Type B pancreatic cell (in vitro differentiated cells): ENCODE results near the gene CHCHD1. TPM values are rescaled to one million over a fixed set of nuclear protein-coding genes. Genes with fewer than 3 reads are reported as not detected.
"Not testable (repeated sequence)": the region's sequence is repeated elsewhere in the genome, so short reads cannot be mapped to it uniquely, and the experiment has no call there.

ENCODE experiments used
- DNase-seq: peaks from one replicate; pipeline ENCODE4 v3.0.0; 2021; ENCODE audit warnings: mixed read lengths; ENCODE audit not compliant: unreplicated experiment; ENCODE audit errors: extremely low spot score
- H3K27ac Mint-ChIP-seq: 2 replicates; pipeline ENCODE4 v1.8.0; 2021; ENCODE audit warnings: mild to moderate bottlenecking, mixed read lengths
- H3K27me3 Mint-ChIP-seq: 2 replicates; pipeline ENCODE4 v1.8.0; 2021; ENCODE audit warnings: mixed read lengths
- H3K36me3 Mint-ChIP-seq: 2 replicates; pipeline ENCODE4 v1.8.0; 2021; ENCODE audit warnings: mixed read lengths
- H3K4me1 Mint-ChIP-seq: one replicate; pipeline ENCODE4 v1.8.0; 2021; ENCODE audit warnings: mixed read lengths; ENCODE audit not compliant: unreplicated experiment
- H3K4me3 Mint-ChIP-seq: 2 replicates; pipeline ENCODE4 v1.8.0; 2021; ENCODE audit warnings: mild to moderate bottlenecking, mixed read lengths
- H3K9me3 Mint-ChIP-seq: 2 replicates; pipeline ENCODE4 v1.8.0; 2021; ENCODE audit warnings: mixed read lengths
- total RNA-seq: library from RNA; stranded (reverse); gene quantifications from 2 replicates; pipeline ENCODE4 v1.2.1, GENCODE V29; 2021; ENCODE audit warnings: low replicate concordance
- TF ChIP-seq, protein P1 (sequence below): fragments of 200-600 bp; sonication (generic); conservative IDR thresholded peaks from 2 replicates; pipeline ENCODE4 v1.5.0; 2021; ENCODE audit warnings: antibody characterized with exemption, mild to moderate bottlenecking

CHCHD1 gene
- total RNA-seq, 1 donor from 2014 or later: 32.6 TPM

- Mint-ChIP-seq H3K36me3 (peaks cover 4% of the 10 kb centered on the region), H3K27ac (no peak overlapping the region), H3K4me3 (no peak overlapping the region), H3K27me3 (no peaks in the 10 kb centered on the region), H3K4me1 (peaks cover 4% of the 10 kb centered on the region), H3K9me3 (no peaks in the 10 kb centered on the region)
- TF ChIP-seq, protein P1, sequence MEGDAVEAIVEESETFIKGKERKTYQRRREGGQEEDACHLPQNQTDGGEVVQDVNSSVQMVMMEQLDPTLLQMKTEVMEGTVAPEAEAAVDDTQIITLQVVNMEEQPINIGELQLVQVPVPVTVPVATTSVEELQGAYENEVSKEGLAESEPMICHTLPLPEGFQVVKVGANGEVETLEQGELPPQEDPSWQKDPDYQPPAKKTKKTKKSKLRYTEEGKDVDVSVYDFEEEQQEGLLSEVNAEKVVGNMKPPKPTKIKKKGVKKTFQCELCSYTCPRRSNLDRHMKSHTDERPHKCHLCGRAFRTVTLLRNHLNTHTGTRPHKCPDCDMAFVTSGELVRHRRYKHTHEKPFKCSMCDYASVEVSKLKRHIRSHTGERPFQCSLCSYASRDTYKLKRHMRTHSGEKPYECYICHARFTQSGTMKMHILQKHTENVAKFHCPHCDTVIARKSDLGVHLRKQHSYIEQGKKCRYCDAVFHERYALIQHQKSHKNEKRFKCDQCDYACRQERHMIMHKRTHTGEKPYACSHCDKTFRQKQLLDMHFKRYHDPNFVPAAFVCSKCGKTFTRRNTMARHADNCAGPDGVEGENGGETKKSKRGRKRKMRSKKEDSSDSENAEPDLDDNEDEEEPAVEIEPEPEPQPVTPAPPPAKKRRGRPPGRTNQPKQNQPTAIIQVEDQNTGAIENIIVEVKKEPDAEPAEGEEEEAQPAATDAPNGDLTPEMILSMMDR: no peak
- no peak for DNase-seq
Observed at GRCh38 chr10:73824146-73824725, 42.4 kb downstream of the CHCHD1 start.

DNA sequence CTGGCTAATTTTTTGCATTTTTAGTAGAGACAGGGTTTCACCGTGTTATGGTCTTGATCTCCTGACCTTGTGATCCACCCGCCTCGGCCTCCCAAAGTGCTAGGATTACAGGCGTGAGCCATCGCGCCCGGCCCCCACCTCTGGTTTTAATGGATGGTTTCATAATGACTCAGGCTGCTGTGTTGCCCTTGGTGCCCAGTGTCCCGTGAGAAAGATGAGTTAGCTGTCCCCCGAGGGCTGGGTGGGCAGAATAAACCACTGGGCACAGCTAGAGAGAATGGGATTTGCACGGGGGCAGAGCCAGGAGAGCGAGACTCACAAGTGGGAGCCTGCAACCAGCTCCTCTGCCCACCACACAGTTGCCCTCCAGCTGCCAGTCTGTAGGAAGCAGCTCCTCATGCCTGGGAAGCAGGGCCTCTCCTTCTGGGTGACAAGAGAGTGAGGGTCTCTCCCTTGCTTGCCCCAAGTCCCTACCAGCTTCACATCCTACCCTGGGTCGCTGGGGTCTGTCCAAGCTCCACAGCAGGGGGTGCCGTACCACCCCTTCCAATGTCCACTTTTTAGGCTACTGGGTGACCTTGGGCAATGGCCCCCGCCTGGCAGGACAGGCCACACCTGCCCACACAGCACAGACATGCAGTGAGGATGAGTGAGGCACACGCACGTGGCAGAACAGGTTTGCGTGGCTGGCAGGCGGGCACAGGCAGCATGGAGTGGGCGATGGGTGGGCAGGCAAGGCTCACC lies 45.7 kb downstream of the CHCHD1 start:
- Mint-ChIP-seq H3K36me3 (peaks cover 2% of the 10 kb centered on the region), H3K4me3 (no peak overlapping the region), H3K4me1 (no peaks in the 10 kb centered on the region), H3K27me3 (no peaks in the 10 kb centered on the region), H3K9me3 (no peaks in the 10 kb centered on the region), H3K27ac (no peak overlapping the region)
- TF ChIP-seq, protein P1: no peak
- DNase-seq: no peak

DNA sequence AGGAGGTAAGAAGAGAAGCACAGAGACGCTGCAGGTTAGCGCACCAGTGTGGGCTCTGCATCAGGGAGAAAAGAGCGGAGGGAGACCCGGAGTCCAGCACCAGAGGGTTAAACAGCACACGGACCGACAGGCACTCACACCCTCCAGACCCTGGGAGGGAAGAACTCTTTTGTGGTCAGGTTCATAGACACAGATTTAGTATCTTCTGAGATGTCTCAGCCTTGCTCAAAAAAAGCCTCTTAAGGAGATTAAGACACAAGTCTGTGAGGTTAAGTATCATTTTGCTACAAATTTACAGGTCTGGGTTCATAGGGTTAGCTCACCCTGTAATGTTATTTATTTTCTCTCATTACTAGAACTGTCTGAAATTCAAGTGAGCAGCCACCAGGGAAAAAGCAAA lies 46.3 kb downstream of the CHCHD1 start:
- no peaks in the 10 kb centered on the region for H3K4me1 Mint-ChIP-seq
- no peaks in the 10 kb centered on the region for H3K9me3 Mint-ChIP-seq
- H3K36me3 Mint-ChIP-seq: no peaks in the 10 kb centered on the region
- TF ChIP-seq, protein P1: no peak
- H3K27ac Mint-ChIP-seq: no peak overlapping the region
- no peak overlapping the region for H3K4me3 Mint-ChIP-seq
- DNase-seq: no peak
- no peaks in the 10 kb centered on the region for H3K27me3 Mint-ChIP-seq

GRCh38 chr10:73829090-73829489 lies 47.2 kb downstream of the CHCHD1 start:
- not testable (repeated sequence) for H3K4me3 Mint-ChIP-seq, H3K27ac Mint-ChIP-seq, H3K27me3 Mint-ChIP-seq, H3K4me1 Mint-ChIP-seq, H3K36me3 Mint-ChIP-seq, DNase-seq, H3K9me3 Mint-ChIP-seq

Other genes with a start within 250 kb of the CHCHD1 start
- gene USP54, start 190.7 kb upstream of the CHCHD1 start, total RNA-seq: 45.5 and 54.5 TPM in 2 replicates
- gene MYOZ1, start 140.6 kb upstream of the CHCHD1 start, total RNA-seq: 0.36 and 0.82 TPM in 2 replicates
- gene SYNPO2L, start 126.0 kb upstream of the CHCHD1 start, total RNA-seq: 0.27 TPM in 1 of 2 replicates, not detected in the other
- 4.7 and 10.3 TPM in 2 replicates for gene AGAP5, start 83.9 kb upstream of the CHCHD1 start, total RNA-seq
- 75.5 and 90.3 TPM in 2 replicates for gene SEC24C, start 37.7 kb upstream of the CHCHD1 start, total RNA-seq
- gene ZSWIM8, start 3.6 kb downstream of the CHCHD1 start, total RNA-seq: 131 and 139 TPM in 2 replicates
- gene NDST2, start 29.6 kb downstream of the CHCHD1 start, total RNA-seq: 27.1 and 33.5 TPM in 2 replicates
- gene CAMK2G, start 92.5 kb downstream of the CHCHD1 start, total RNA-seq: 24.9 and 27.5 TPM in 2 replicates
- 3.5 and 5.5 TPM in 2 replicates for gene PLAU, start 129.1 kb downstream of the CHCHD1 start, total RNA-seq
- gene VCL, start 216.1 kb downstream of the CHCHD1 start, total RNA-seq: 110 and 125 TPM in 2 replicates